ENCODE results near the gene RPS6KA4.

The RPS6KA4 gene

GRCh38 chr11:64369440-64370421 lies 10.8 kb downstream of the RPS6KA4 start:
- DNase-seq: no peak

DNA sequence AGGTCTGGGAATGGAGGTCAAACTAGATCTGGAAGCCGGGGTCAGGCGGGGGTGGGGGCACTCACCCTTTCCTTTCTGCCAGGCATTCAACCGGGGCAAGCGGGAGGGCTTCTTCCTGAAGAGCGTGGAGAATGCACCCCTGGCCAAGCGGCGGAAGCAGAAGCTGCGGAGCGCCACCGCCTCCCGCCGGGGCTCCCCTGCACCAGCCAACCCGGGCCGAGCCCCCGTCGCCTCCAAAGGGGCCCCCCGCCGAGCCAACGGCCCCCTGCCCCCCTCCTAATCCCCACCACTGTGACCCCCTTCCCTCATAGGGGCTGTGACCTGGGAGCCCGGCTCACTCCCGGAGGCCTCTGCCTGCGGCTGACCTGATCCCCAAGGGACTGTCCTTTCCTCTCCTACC lies 12.2 kb downstream of the RPS6KA4 start:
- no peak for DNase-seq

GRCh38 chr11:64372021-64372420 lies 13.1 kb downstream of the RPS6KA4 start:
- DNase-seq: no peak

DNA sequence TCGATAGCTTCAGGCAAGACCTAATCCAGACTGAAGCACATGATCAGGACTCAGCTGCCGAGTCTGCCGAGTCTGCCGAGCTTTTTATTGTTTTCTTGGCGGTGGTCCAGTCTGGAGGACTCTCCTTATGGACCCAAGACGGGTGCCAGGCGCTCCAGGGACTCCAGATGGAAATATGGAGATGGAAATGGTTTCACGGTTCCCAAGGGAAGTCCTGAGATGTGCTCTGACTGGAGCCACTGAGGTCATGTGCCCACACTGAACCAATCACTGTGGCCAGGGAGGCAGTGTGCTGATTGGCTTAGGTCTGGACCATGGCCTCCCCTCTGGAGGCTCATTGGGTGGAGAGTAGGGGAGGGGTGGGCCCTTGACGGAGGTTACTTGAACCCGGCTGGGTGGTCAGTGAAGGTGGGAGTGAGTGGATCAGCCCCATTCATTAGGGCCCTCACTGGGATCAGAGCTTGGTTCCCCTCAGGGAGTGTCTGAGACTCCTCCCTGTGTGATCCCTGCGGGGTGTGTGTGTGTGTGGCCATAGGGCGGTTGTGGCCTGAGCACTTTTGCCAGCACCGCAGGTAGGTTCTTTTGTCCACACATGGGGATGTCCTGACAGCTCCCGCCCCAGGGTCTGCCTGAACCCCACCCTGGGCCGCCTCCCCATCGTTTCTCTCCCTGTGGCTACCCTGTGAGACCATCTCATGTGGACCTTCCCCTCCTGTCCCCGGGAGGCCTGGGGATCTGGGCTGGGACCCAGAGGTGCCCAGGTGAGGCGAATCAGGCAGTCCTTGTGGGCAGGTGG lies 14.0 kb downstream of the RPS6KA4 start:
- DNase-seq: no peak

- DNase-seq: no peak
Measured at GRCh38 chr11:64373598-64373974, 14.6 kb downstream of the RPS6KA4 start.

GRCh38 chr11:64376071-64376470 lies 17.1 kb downstream of the RPS6KA4 start:
- DNase-seq: no peak

DNA sequence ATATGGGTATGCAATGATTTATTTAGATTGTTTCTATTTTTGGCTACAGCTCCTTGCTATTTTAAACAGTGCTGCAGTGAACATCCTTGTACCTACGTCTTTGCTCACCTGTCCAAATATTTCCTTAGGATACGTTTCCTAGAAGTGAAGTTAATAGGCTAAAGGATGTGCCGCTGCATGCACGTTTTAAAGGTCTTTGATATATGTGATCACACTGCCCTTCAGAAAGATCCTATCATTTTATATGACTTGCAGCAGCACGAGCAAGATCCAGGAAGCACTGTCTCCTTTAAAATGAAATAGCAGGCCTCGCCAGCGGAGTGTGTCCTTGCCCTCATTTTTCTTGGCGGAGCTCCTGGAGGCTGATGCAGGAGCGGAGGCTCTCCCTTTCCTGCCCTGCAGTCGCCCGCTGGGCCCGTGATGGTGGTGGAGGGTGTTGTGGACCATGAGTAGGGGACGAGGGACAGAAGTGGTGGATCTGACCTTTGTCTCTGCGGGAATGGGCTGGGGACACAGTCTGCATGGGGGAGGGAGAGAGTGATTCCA lies 19.4 kb downstream of the RPS6KA4 start:
- DNase-seq: no peak

DNA sequence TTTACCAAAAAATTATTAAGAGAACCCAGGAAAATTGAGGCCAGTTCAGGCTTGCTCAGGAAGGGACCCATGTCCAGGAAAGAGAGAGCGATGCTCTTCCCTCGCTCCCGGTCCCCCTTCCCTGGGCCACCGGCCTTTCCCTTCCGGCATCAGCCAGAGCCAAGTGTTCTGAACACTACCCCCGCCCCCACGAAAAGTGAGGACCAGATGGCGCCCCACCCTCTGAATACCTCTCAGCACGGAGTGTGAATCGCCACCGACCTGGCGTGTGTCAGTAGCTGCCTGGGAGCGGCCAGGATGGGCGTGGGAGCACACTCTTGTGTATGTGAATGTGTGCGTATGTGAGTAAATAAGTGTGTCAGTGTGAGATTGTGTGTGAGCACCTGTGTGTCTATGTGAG lies 20.2 kb downstream of the RPS6KA4 start:
- no peak for DNase-seq

GRCh38 chr11:64379817-64380709 lies 21.1 kb downstream of the RPS6KA4 start:
- no peak for DNase-seq

GRCh38 chr11:64381350-64381749 lies 22.4 kb downstream of the RPS6KA4 start:
- no peak for DNase-seq

DNA sequence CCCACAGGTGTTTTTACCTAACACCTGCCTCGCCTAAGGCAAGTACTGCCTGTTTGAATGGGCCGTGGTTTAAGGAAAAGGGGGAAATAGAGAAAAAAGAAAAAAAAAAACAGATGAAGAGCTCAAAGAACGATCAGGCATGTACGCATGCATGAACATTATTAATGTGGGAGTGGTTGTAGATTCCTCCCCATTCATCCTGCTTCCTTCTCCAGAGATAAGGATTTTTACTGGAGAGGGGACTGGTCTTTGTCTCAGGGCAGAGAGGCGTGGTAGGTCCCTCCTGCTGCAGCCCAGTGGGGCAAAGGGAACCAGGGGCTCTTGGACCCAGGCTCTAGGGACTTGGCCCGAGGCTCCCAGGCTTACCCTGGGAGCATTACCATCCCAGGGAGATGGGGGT lies 23.1 kb downstream of the RPS6KA4 start:
- DNase-seq: no peak

DNA sequence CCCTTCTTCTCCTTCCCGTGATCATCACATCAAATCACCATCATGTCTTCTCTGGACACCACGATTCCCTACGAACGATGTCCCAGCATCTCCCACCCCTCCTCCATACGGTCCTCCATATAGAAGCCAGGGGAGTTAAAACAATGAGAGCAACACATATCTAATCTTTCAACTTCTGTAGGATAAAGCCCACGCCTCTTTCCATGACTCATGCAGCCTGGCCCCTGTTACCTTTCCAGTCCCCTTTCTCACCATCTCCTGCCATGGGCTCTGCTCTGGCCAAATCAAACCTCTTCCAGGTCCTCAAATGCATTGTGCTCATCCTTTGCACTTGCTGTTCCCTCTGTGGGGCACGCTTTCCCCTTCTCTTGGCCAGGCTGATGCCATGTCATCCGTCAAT lies 23.6 kb downstream of the RPS6KA4 start:
- no peak for DNase-seq

- DNase-seq: no peak
Measured at GRCh38 chr11:64383580-64383979, 24.6 kb downstream of the RPS6KA4 start.

DNA sequence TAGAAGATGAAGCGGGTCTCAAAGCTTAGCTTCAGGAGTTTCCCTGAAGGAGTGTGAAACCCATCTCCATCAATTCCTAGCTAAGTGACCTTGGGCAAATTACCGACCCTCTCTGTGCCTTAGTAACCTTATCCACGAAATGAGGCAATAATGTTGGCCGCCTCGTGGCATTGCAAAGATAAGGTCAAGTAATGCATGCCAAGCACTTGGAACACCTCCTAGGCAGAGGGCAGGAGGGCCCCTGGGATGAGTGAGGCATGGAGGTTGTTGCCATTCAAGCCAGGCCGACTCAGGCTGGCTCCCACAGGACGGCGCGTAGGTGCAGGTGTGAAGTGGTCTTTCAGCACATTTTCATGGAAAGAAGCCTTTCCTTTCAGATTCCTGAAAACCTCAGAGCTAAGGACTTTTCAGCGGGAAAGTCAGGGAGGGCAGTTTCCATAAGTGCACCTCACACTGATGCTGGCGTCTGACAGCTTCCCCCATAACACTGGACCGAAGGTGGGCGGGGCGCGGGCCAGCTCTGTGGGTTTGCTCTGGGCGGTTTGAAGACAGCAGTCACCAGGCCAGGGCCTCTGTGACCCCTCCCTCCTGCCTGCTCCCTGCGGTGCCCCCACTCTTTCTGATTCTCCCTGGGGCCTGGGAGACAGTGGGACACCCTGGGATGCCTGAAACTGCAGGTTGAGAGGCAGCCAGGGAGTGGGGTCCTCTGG lies 25.2 kb downstream of the RPS6KA4 start:
- no peak for DNase-seq

GRCh38 chr11:64384981-64385944 lies 26.3 kb downstream of the RPS6KA4 start:
- DNase-seq: no peak

DNA sequence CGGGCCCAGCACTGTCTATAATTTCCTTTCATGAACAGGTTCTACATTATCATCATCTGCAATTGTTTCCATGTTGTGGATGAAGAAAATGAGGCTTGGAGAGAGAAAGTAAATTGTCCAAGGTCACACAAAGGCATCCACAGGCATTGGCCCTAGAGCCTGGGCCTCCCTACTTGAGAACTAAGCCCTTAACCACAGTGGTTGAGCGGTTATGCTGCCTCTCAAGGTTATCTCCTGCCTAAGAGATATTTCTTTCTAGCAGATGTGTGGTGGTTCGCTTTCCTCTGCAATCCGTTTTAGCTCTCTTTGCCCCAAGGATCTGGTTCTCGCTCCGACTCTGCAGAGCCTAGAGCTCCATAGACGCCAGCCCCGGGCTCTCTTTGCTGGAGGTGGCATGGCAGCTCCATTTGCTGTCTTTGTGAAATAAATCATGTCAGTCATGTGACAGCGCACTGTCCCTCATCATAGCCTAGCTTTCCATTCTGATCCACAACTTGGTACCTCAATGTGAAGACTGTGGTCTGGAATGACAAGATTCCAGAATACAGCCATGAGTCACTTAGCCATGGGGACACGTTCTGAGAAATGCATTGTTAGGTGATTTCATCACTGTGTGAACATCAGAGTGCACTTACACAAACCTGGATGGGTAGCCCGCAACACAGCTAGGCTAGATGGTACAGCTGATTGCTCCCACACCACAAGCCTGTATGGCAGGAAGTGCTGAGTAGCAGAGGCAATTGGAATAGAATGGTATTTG lies 27.2 kb downstream of the RPS6KA4 start:
- no peak for DNase-seq

GRCh38 chr11:64387916-64388315 lies 29.0 kb downstream of the RPS6KA4 start:
- no peak for DNase-seq

- DNase-seq: no peak
Measured at GRCh38 chr11:64388894-64389293, 29.9 kb downstream of the RPS6KA4 start.

- DNase-seq: no peak
Measured at GRCh38 chr11:64389851-64390250, 30.9 kb downstream of the RPS6KA4 start.

DNA sequence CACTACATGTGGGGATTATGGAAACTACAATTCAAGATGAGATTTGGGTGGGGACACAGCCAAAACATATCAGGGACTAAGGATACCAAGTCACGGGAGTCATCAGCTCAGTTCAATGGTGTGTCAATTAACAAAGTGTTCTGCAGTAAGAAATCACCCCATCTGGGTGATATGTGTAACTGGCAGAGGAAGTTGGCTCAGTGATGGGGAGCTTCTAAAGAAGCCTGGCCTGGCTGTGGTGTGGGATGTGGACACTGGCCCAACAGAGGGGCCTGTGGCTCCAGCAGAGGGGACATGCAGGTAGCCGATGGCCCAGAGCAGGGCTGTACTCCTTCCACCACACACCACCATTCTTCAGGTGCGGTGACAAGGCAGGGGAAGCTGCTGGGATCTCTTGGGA lies 31.6 kb downstream of the RPS6KA4 start:
- no peak for DNase-seq
